HG02870 (cell line): ENCODE data around the gene MYOF.
A peak's percentile ranks its signal among the peaks of the same experiment; 100 is the strongest.
"Not testable (repeated sequence)": the region's sequence is repeated elsewhere in the genome, so short reads cannot be mapped to it uniquely, and the experiment has no call there.

ENCODE experiments used
- ATAC-seq: cut with Tn5 transposase; IDR thresholded peaks from one replicate; pipeline ENCODE4 v1.9.1; 2021; ENCODE audit warnings: mild to moderate bottlenecking, moderate library complexity; ENCODE audit not compliant: unreplicated experiment

The MYOF gene

DNA sequence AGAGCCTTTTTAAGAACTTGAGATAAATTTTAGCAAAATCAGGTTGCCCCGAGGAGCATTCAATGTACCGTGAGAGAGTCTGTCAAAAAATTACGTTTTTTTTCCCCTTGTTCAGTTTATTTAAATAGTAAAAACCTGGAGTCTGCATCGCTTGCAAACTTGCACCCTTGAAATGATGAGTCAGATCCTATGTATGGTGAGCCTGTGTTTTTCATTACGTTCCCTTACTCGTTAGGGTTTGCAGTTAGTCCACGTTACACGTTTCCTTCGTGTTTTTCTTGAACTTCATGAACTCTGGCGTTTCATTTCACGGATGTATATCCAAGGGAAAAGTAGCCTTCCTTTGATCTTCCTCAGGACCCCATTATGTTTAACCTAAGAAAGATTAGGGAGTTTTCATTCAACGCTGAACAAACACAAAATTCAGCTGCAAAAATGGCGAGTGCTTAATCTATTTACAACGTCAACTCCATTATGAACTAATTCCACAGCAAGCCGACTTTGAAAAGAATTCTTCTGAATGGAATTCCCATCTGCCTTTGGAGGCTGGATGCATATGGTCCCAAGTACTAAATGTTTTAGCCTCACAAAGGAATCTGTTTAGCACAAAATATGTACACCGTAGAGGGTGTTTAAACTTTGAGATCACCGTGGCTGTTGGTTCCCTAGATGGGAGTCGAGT lies 182.4 kb downstream of the MYOF start:
- ATAC-seq, result no peak

- ATAC-seq, result no peak
Measured at GRCh38 chr10:93299195-93299594, 182.9 kb downstream of the MYOF start.

DNA sequence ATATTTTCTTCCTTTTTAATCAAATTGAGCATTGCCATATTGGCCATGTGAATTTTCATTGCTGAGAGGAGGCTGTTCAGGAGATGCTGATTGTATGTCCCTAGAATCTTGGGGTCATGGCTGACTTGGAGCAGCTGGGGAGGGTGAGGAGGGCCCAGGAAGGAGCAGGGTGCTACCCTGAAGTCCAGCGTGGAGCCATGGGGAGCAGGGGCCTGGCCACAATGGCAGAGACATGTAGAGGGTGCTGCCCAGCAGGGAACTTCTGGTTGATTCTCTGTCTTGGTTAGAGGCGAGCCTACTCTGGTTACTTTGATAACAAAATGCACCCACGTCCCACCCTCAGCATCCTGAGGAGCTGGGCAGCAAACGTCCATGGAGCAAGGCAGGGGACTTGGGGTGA lies 186.0 kb downstream of the MYOF start:
- ATAC-seq, result no peak

- no peak for ATAC-seq
Measured at GRCh38 chr10:93293999-93294398, 188.1 kb downstream of the MYOF start.

- ATAC-seq, result no peak
Measured at GRCh38 chr10:93290661-93291354, 191.3 kb downstream of the MYOF start.

GRCh38 chr10:93288679-93289634 lies 193.2 kb downstream of the MYOF start:
- no peak for ATAC-seq

DNA sequence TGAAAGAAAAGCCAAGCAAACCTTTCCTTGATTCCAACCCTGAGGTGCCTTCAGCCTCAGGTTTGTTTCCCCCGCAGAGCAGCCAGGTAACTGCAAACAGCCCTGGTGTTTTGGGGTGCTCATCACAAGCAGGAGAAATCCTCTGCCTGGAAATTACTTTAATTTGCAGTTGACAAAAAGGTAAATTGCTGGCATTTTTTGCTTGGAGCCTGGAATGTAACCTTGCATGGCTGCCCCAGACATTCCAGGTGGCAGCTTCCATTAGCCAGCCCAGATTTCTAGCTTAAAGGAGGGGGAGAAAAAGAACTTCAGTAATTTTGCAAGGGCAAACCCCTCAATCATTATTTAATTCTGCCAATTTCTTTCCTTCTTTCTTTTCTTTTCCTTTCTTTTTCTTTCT lies 194.4 kb downstream of the MYOF start:
- no peak for ATAC-seq

GRCh38 chr10:93284246-93284645 lies 197.9 kb downstream of the MYOF start:
- ATAC-seq, result not testable (repeated sequence)

DNA sequence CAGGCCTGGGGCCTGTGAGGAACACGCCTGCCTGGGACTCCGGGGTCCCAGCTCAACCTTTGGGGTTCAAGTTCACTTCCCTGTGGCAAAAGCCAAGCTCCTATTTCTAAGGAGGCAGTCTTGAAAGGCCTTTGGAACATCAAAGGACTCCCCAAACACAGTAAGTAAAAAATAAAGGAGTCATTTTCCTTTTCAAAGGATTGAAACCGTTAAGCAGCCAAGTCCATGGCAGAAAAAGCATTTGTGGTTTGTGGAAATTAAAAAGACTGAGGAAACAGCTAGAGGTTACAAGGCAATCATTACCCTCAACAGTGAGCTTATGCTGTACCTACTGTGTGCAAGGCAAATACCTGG lies 200.8 kb downstream of the MYOF start:
- ATAC-seq, result no peak

- ATAC-seq, result no peak
Measured at GRCh38 chr10:93280699-93281366, 201.3 kb downstream of the MYOF start.

- no peak for ATAC-seq
Measured at GRCh38 chr10:93280121-93280698, 201.9 kb downstream of the MYOF start.

DNA sequence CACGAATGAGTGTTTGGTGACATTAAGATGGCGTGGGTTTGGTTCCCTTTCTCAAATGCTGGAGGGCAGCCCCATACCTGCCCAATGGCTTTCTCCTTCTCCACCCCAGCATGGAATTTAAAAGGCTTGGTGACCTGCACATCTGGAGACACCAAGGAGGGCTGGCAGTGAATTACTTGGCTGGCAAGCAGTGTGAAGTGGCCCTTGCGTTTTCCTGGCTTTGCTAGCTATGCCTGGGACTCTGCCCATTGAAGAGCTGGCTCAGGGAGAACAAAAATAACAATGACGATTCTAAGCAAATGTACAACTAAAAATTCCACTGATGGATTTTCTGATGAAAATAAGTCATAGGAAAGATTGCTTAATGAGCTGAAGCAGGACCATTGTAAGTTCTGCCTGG lies 204.8 kb downstream of the MYOF start:
- ATAC-seq, result no peak

DNA sequence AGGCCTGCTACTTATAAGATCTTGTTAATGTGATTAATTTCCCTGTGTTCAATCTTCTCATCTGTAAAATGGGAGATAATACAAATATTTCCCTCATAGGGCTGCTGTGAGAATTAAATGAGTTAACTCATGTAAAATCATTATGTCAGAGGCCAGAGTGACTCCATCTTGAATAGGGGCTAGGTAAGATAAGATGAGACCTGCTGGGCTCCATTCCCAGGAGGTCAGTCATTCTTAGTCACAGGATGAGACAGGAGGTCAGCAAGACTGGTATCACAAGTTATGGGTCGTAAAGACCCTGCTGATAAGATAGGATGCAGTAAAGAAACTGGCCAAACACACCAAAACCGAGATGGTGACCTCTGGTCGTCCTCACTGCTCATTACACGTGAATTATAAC lies 207.7 kb downstream of the MYOF start:
- ATAC-seq, result no peak

- no peak for ATAC-seq
Measured at GRCh38 chr10:93272884-93273675, 209.1 kb downstream of the MYOF start.

- ATAC-seq, result no peak
Measured at GRCh38 chr10:93271347-93271746, 210.8 kb downstream of the MYOF start.

- ATAC-seq, result no peak
Measured at GRCh38 chr10:93269281-93269680, 212.9 kb downstream of the MYOF start.

- no peak for ATAC-seq
Measured at GRCh38 chr10:93268021-93268420, 214.1 kb downstream of the MYOF start.

- ATAC-seq, result peak; percentile 98
Measured at GRCh38 chr10:93267521-93267920, 214.6 kb downstream of the MYOF start.

DNA sequence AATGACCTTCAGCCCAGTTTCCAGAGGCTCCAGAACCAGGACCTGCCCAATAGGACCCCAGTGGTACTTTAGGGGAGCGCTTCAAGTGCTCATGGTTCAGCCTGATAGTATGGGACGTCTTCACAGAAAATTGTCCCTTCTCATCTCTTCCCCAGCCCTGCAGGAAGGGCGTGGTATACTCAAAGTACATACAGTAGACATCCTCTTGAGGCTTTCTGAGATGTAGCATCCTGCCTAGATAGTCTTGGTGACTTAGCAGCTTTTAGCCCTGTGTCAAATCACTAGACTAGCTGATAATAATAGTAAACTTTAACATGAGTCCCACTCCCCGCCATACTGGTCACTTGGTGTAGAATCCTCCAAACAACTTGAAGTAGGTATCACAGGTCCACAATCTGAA lies 215.3 kb downstream of the MYOF start:
- no peak for ATAC-seq
